Right lobe of liver (tissue), 6 donors: ENCODE data around the gene ETV3L. TPM values are rescaled to one million over a fixed set of nuclear protein-coding genes. Genes with fewer than 3 reads are reported as not detected.

Source experiments
- ATAC-seq, 4 donors: fragments of 200-7000 bp; cut with Tn5 transposase; one replicate each; pipeline ENCODE4 v1.9.1; 2020; ENCODE audit warnings: mild to moderate bottlenecking in 4 of 4, moderate library complexity in 4 of 4
- DNase-seq, 3 donors: peaks; one replicate each; pipeline ENCODE4 v3.0.0-alpha.2; 2020
- H3K27ac ChIP-seq, 3 donors: fragments of 200-600 bp; one replicate each; pipeline ENCODE4 v1.8.0; 2022
- H3K27me3 ChIP-seq, 2 donors: fragments of 200-600 bp; one replicate each; pipeline ENCODE4 v1.8.0; 2022
- H3K36me3 ChIP-seq, 4 donors: fragments of 200-600 bp; sonication (generic) in 1 of 4; one replicate each; pipeline versions ENCODE4 v1.5.1 to v1.8.0; 2017 to 2022; ENCODE audit warnings: control low read depth in 1 of 4
- H3K4me1 ChIP-seq, 4 donors: fragments of 200-600 bp; sonication (generic) in 1 of 4; one replicate each; pipeline versions ENCODE4 v1.5.1 to v1.8.0; 2017 to 2022; ENCODE audit warnings: control low read depth in 1 of 4
- H3K4me3 ChIP-seq, 3 donors: fragments of 200-600 bp; one replicate each; pipeline ENCODE4 v1.8.0; 2022
- H3K9me3 ChIP-seq, 4 donors: fragments of 200-600 bp; sonication (generic) in 1 of 4; one replicate each; pipeline versions ENCODE4 v1.5.1 to v1.8.0; 2017 to 2022; ENCODE audit warnings: control low read depth in 1 of 4
- CTCF ChIP-seq, 4 donors: fragments of 200-600 bp in 3 of 4; fragments of 450-650 bp in 1 of 4; IDR thresholded peaks; one replicate each; pipeline versions ENCODE4 v1.5.1 to v1.8.0; 2016 to 2022; ENCODE audit warnings: antibody characterized with exemption in 4 of 4, mild to moderate bottlenecking in 2 of 4
- POLR2A ChIP-seq: fragments of 450-650 bp; IDR thresholded peaks from one replicate; pipeline ENCODE4 v1.6.1; 2017; ENCODE audit warnings: antibody characterized with exemption, mild to moderate bottlenecking
- whole genome bisulfite sequencing: methylation state at CpG from one replicate; pipeline ENCODE4 v1.1.6; 2018; ENCODE audit warnings: low coverage, low lambda C conversion rate; ENCODE audit not compliant: insufficient coverage; ENCODE audit errors: missing lambda C conversion rate; 5-methylcytosine and 5-hydroxymethylcytosine counted together
- intact Hi-C, 2 donors: fragments of 100-400 bp; cut with DNase I; formaldehyde crosslinking; loops; one replicate each; pipeline versions ENCODE4 v1.11.2 to v1.14.1; 2022
- total RNA-seq, 6 experiments: library from RNA; depleted of rRNA in 2 of 6; stranded (reverse); fragments of >200 nt in 2 of 6; fragmentation: NEBNext Ultra II Directional in 3 of 6; extraction: Animal tissue kit (Norgen Biotek cat#: 25700) in 3 of 6; gene quantifications; one replicate each; pipeline versions ENCODE4 v1.1.0 to v1.2.4, GENCODE V29; 2016 to 2023
- donor health status: DM: no; HTN: yes; CAD: no.
- donor health status: DM: no; HTN: no; CAD: no.
- donor health status: DM: no; HTN: no; CAD: no.
- donor health status: DM: no; HTN: yes; CAD: no.
- donor health status: DM: no; HTN: yes; CAD: no.

Gene ETV3L
- total RNA-seq, 6 experiments from 2014 or later = not detected

GRCh38 chr1:157137408-157138219 is 38.0 kb upstream of the ETV3L start:
- intact Hi-C loops = no loop called here
- Histone ChIP-seq H3K36me3 (peaks cover 4 to 33% (median 16%) of the 10 kb centered on the region in 4 donors), H3K4me3 (peak overlapping the region; percentile 73 to 90 (median 88)), H3K9me3 (no peaks in the 10 kb centered on the region), H3K4me1 (peaks cover 0 to 25% (median 9%) of the 10 kb centered on the region in 4 donors), H3K27me3 (no peaks in the 10 kb centered on the region), H3K27ac (peak overlapping the region; percentile 94 to 96 (median 95))
- TF ChIP-seq CTCF (IDR thresholded peaks at IDR 0.05) (no peak), POLR2A (no peak)
- DNase-seq = no peak
- peak; percentile 3 to 42 (median 14) for ATAC-seq
- WGBS = 0% methylated on average over 23 of the region's 36 CpGs

GRCh38 chr1:157137046-157137407 is 37.4 kb upstream of the ETV3L start:
- DNase-seq = no peak
- Histone ChIP-seq H3K27me3 (no peaks in the 10 kb centered on the region), H3K4me1 (peaks cover 0 to 25% (median 9%) of the 10 kb centered on the region in 4 donors), H3K9me3 (no peaks in the 10 kb centered on the region), H3K4me3 (peak overlapping the region; percentile 9 to 88 (median 73)), H3K36me3 (peaks cover 4 to 39% (median 17%) of the 10 kb centered on the region in 4 donors), H3K27ac (peak overlapping the region in 2 of 3 donors; percentile 8 to 32)
- no peak for ATAC-seq
- no peak for TF ChIP-seq CTCF (IDR thresholded peaks at IDR 0.05)
- no peak for TF ChIP-seq POLR2A
- WGBS = 34% methylated on average over 4 of the region's 4 CpGs
- intact Hi-C loops = no loop called here

- peaks cover 0 to 25% (median 9%) of the 10 kb centered on the region in 4 donors for H3K4me1 ChIP-seq
- H3K27me3 ChIP-seq = no peaks in the 10 kb centered on the region
- H3K4me3 ChIP-seq = no peak overlapping the region
- DNase-seq (no peak), ATAC-seq (no peak)
- H3K9me3 ChIP-seq = no peaks in the 10 kb centered on the region
- H3K27ac ChIP-seq = peak overlapping the region in 1 of 3 donors; percentile 12
- WGBS = 43% methylated on average over 4 of the region's 4 CpGs
- peaks cover 4 to 48% (median 21%) of the 10 kb centered on the region in 4 donors for H3K36me3 ChIP-seq
- intact Hi-C loops = no loop called here
- TF ChIP-seq POLR2A (no peak), CTCF (IDR thresholded peaks at IDR 0.05) (peak in 1 of 4 donors; percentile 11)
Observed at GRCh38 chr1:157136133-157136532, 36.5 kb upstream of the ETV3L start.

- intact Hi-C loops = no loop called here
- Histone ChIP-seq H3K27me3 (no peaks in the 10 kb centered on the region), H3K4me3 (no peak overlapping the region), H3K27ac (peak overlapping the region in 1 of 3 donors; percentile 12), H3K36me3 (peaks cover 6 to 53% (median 24%) of the 10 kb centered on the region in 4 donors), H3K4me1 (peaks cover 0 to 25% (median 9%) of the 10 kb centered on the region in 4 donors), H3K9me3 (no peaks in the 10 kb centered on the region)
- no peak for TF ChIP-seq CTCF (IDR thresholded peaks at IDR 0.05)
- no peak for TF ChIP-seq POLR2A
- DNase-seq (no peak), ATAC-seq (peak in 1 of 4 donors; percentile 47)
- WGBS = 22% methylated on average over 1 of the region's 1 CpG
Observed at GRCh38 chr1:157135646-157136045, 36.0 kb upstream of the ETV3L start.
